Inferior parietal cortex (tissue), 1 donor: ENCODE measurements around the gene CEP112.

Experiments
- DNase-seq: peaks from one replicate; pipeline ENCODE4 v3.0.0-alpha.2; 2016; ENCODE audit errors: extremely low spot score

CEP112 gene

GRCh38 chr17:65994114-65994513, 197.8 kb downstream of the CEP112 start:
- no peak for DNase-seq

GRCh38 chr17:65990593-65990992, 201.3 kb downstream of the CEP112 start:
- DNase-seq, result no peak

- no peak for DNase-seq
Measured at GRCh38 chr17:65988451-65988850, 203.5 kb downstream of the CEP112 start.

GRCh38 chr17:65987988-65988387, 203.9 kb downstream of the CEP112 start:
- DNase-seq, result no peak

- DNase-seq, result no peak
Measured at GRCh38 chr17:65985571-65985970, 206.4 kb downstream of the CEP112 start.

DNA sequence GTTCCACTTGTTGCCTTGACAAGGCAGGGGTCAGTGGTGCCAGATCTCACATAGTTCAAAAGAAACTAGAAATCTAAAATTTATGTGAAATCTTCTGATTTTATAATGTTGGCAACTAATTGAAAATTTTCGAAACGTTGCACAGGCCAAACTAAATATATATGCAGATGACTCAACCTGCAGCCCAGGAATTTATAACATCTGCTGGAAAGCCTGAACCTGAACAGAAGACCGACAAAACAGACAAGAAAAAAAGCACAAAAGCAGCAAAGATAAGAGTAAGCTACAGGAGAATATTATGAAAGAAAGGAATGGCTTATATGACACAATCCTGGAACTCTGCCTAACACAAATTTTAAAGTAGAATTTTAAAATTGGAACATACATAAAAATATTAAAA, 207.6 kb downstream of the CEP112 start:
- no peak for DNase-seq

DNA sequence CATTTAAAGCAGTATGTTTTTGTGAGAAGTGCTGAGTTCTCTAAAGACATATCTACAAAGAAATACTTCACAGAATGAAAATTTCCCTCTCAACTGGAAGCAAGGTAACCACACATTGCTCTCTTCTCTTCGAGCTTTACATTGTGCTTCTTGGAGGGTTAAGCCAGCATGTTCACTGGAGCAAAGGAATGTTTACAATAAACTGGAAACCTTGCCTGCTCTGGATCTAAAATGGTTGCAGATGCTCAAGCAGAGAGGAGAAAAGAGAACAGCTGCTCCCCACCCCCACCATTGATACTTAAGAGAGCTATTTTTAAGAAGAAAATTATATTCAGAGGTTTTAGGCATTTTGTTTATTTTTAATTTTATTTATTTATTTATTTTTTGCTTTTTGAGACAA, 213.1 kb downstream of the CEP112 start:
- DNase-seq, result no peak

- no peak for DNase-seq
Measured at GRCh38 chr17:65977041-65977440, 214.9 kb downstream of the CEP112 start.

- no peak for DNase-seq
Measured at GRCh38 chr17:65975878-65976277, 216.1 kb downstream of the CEP112 start.

- DNase-seq, result no peak
Measured at GRCh38 chr17:65973237-65973636, 218.7 kb downstream of the CEP112 start.

GRCh38 chr17:65967372-65967771, 224.6 kb downstream of the CEP112 start:
- no peak for DNase-seq

DNA sequence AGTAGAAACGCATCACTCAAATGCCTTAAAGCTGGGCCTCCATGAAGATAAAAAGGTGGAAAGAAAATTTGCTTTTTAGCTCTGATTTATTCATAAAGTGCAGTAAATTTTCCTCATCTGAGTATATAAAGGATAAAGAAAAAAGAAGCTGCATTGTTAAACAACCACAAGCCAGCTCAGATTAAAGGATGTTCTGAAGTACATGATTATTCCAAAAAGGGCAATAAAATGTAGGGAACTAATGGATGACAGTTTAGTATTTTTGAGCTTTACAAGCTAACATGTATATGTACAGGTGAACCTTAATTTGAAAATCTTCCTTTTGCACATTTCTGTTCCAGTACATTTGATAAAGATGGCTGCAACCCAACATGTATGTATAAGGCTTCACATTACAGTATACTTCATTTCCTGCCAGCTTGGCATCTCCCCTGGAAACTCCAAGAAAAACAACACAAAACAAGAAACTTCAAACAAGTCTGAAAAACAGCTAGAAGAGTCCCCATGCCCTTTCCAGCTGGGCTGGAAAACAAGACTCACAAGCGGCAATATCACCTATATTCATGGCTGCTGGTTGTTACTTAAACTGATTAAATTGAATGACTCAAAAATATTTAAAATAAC, 225.7 kb downstream of the CEP112 start:
- DNase-seq, result no peak

DNA sequence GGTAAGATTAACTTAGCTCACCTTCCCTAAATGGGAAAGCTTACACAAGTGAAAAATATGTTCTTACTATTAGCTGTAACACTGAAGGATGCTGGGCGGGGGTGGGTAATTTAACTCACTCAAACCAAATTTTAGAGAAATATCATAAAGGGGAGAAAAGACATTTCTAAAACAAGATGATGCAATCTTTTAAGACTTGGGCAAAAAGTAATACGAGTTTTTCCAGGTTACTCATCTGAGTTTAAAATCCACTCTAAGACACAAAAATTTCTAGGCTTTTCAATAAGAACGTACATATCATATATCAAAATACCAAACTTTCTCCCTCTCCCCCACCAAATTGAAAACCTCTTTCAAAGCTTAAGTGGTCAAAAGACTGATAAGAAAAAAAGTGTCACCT, 228.8 kb downstream of the CEP112 start:
- DNase-seq, result no peak

GRCh38 chr17:65959630-65960029, 232.3 kb downstream of the CEP112 start:
- DNase-seq, result no peak

GRCh38 chr17:65956814-65957213, 235.1 kb downstream of the CEP112 start:
- DNase-seq, result no peak

GRCh38 chr17:65954148-65954449, 237.8 kb downstream of the CEP112 start:
- no peak for DNase-seq

GRCh38 chr17:65953316-65954147, 238.4 kb downstream of the CEP112 start:
- no peak for DNase-seq

DNA sequence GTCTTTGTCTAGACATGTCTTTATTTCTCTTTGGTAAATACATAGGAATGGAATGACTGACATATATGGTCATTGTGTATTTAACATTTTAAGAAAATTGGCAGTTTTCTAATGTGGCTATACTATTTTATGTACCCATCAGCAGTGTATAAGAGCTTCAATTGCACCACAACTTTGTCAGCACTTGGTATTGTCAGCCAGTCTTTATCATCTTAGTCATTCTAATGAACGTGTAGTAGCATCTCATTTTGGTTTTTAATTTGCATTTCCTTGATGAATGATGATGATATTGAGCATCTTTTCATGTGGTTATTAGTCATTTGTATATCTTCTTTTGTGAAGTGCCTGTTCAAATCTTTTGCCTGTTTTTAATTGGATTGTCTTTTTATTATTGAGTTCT, 239.3 kb downstream of the CEP112 start:
- no peak for DNase-seq

DNA sequence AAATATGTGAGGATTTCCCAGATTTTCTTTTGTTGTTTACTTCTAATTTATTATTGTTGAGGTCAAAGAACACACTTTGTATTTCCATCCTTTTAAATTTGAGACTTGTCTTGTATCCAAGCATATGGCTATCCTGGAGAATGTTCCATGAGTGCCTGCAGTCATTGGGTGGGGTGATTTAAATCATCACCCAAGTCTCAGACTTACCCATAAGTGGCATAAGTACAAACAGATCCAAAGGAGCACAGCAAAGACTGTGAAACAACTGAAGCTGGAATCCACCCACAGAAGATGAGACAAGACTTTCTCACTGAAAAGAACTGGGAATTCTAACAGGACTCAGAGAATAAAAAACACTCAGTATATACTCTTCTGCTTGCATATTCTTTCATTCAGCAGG, 239.9 kb downstream of the CEP112 start:
- DNase-seq, result no peak

- no peak for DNase-seq
Measured at GRCh38 chr17:65947831-65948230, 244.1 kb downstream of the CEP112 start.

GRCh38 chr17:65942592-65942991, 249.3 kb downstream of the CEP112 start:
- no peak for DNase-seq

- DNase-seq, result no peak
Measured at GRCh38 chr17:65941356-65941899, 250.5 kb downstream of the CEP112 start.

DNA sequence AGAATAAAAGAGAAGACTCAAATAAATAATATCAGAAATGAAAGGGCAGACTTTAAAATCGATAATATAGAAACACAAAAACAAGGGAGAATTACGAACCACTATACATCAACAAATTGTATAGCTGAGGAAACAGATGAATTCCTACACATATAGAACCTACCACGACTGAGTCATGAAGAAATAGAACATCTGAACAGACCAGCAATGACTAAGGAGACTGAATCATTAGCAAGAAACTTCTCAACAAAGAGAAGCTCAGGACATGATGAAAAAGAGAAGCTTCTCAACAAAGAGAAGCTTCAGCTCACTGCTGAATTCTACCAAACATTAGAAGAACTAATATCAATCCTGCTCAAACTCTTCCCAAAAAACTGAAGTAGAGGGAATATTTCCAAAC, 255.9 kb downstream of the CEP112 start:
- no peak for DNase-seq
